PFSK-1 (cell line): ENCODE data around the gene VPS52.

ENCODE experiments used
- POLR2AphosphoS5 ChIP-seq: IDR thresholded peaks from 2 replicates; pipeline ENCODE4 v1.6.1; 2012; ENCODE audit warnings: low read depth, mild to moderate bottlenecking, control low read depth, low read length, moderate library complexity
- REST ChIP-seq, 2 experiments: IDR thresholded peaks; 2 replicates each; pipeline versions ENCODE4 v1.6.1 to v1.8.0; 2011 to 2012; ENCODE audit warnings: low read depth in 2 of 2, low read length in 2 of 2, control low read depth in 1 of 2, inconsistent platforms in 1 of 2, mild to moderate bottlenecking in 1 of 2, moderate library complexity in 1 of 2; ENCODE audit not compliant: insufficient read depth in 1 of 2
- SIN3A ChIP-seq: IDR thresholded peaks from 2 replicates; pipeline ENCODE4 v1.6.1; 2012; ENCODE audit warnings: mild to moderate bottlenecking, low read length, moderate library complexity, borderline replicate concordance; ENCODE audit not compliant: insufficient read depth
- TAF1 ChIP-seq: IDR thresholded peaks from 2 replicates; pipeline ENCODE4 v1.6.1; 2012; ENCODE audit warnings: low read length, control low read depth, borderline replicate concordance; ENCODE audit not compliant: insufficient read depth

GRCh38 chr6:33204165-33204414, 67.6 kb downstream of the VPS52 start:
- no peak for TF ChIP-seq SIN3A
- TF ChIP-seq TAF1 = no peak
- TF ChIP-seq REST (IDR thresholded peaks at IDR 0.05; ENCODE audit: insufficient read depth in 1 of 2, low read depth in 2 of 2, low read length in 2 of 2) = no peak
- no peak for TF ChIP-seq POLR2AphosphoS5
